Measurements from ENCODE around the gene C10orf90. TPM values are rescaled to one million over a fixed set of nuclear protein-coding genes. Genes with fewer than 3 reads are reported as not detected.

C10orf90 gene
- total RNA-seq, 2 experiments from 2014 or later: not detected

DNA sequence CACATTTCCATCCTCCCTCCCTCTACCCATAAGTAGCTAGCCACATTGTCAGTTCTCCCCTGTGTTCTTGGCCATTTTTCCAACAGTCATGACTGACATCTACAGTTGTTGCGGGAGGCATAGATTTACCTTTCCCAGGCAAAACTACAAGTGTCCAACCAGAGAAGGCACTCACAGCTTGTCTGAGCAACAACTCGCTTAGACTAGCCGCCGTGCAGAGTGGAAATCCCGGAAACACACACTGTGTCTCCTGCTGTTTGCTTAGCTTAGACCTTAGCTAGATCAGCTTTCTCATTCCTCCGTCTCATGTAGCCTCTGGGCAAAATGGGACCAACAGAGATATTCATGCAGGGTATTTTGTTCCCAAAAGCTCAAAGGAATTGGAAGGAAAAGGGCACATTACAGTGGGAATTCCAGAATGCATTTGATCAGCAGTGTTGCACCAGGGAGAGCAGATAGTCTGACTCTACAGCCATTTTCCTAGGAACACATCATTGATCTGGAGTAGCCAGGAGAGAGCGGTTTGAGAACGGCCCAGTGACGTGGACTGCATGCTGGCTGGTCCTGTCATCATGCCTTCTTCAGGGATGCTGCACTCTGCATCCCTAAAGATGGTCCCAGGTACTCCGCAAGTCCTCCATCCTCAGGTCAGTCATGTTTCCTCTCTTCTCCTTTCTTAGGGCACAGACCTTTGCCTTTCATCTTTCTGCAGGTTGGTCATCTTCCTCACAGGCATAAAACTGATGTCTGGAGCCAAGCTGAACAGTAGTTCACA, 89.4 kb downstream of the C10orf90 start:
- DNase-seq: no peak
- H3K27ac ChIP-seq (ENCODE audit: low read depth in 1 of 2, low read length in 2 of 2): no peak overlapping the region
- intact Hi-C loops (cut with DNase I, micrococcal nuclease): no loop called here
- peaks cover 0 to 7% of the 10 kb centered on the region in 2 experiments for H3K9me3 ChIP-seq (ENCODE audit: control insufficient read depth in 1 of 2, insufficient read depth in 1 of 2, low read length in 2 of 2)
- H3K4me3 Mint-ChIP-seq: no peak overlapping the region
- H3K27ac Mint-ChIP-seq: no peak overlapping the region
- ATAC-seq (ENCODE audit: poor library complexity): no peak
- no peaks in the 10 kb centered on the region for H3K9me3 Mint-ChIP-seq
- ChIA-PET POLR2A (no interaction called here), CTCF (no interaction called here)
- H3K4me1 Mint-ChIP-seq (ENCODE audit: low read depth): no peaks in the 10 kb centered on the region
- TF ChIP-seq, protein P1, sequence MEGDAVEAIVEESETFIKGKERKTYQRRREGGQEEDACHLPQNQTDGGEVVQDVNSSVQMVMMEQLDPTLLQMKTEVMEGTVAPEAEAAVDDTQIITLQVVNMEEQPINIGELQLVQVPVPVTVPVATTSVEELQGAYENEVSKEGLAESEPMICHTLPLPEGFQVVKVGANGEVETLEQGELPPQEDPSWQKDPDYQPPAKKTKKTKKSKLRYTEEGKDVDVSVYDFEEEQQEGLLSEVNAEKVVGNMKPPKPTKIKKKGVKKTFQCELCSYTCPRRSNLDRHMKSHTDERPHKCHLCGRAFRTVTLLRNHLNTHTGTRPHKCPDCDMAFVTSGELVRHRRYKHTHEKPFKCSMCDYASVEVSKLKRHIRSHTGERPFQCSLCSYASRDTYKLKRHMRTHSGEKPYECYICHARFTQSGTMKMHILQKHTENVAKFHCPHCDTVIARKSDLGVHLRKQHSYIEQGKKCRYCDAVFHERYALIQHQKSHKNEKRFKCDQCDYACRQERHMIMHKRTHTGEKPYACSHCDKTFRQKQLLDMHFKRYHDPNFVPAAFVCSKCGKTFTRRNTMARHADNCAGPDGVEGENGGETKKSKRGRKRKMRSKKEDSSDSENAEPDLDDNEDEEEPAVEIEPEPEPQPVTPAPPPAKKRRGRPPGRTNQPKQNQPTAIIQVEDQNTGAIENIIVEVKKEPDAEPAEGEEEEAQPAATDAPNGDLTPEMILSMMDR (IDR thresholded peaks at IDR 0.05): no peak
- no peaks in the 10 kb centered on the region for H3K27me3 ChIP-seq (ENCODE audit: control insufficient read depth in 1 of 2, insufficient read depth in 2 of 2, low read length in 2 of 2)
- H3K4me3 ChIP-seq (ENCODE audit: low read length): no peak overlapping the region
- no peaks in the 10 kb centered on the region for H3K4me1 ChIP-seq (ENCODE audit: insufficient read depth, low read length)
- H3K36me3 ChIP-seq (ENCODE audit: insufficient read depth, low read length): no peaks in the 10 kb centered on the region
- H3K36me3 Mint-ChIP-seq (ENCODE audit: low read depth): no peaks in the 10 kb centered on the region
- peaks cover 4% of the 10 kb centered on the region for H3K27me3 Mint-ChIP-seq

DNA sequence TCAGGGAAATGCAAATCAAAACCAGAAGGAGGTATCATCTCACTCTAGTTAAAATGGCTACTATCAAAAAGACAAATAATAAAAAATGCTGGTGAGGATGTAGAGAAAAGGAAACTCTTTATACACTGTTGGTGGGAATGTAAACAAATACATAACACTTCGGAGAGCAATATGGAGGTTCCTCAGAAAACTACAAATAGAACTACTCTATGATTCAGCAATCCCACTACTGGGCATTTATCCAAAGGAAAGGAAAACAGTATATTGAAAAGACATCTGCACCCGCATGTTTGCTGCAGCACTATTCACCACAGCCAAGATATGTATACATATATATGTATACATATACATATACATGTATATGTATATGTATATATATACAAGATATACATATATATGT, 94.2 kb downstream of the C10orf90 start:
- H3K27me3 Mint-ChIP-seq: no peaks in the 10 kb centered on the region
- no peak overlapping the region for H3K27ac Mint-ChIP-seq
- DNase-seq (no peak), ATAC-seq (ENCODE audit: poor library complexity) (no peak)
- peaks cover 0 to 13% of the 10 kb centered on the region in 2 experiments for H3K9me3 ChIP-seq (ENCODE audit: control insufficient read depth in 1 of 2, insufficient read depth in 1 of 2, low read length in 2 of 2)
- no peak overlapping the region for H3K4me3 Mint-ChIP-seq
- no peak overlapping the region for H3K4me3 ChIP-seq (ENCODE audit: low read length)
- no peak overlapping the region for H3K27ac ChIP-seq (ENCODE audit: low read depth in 1 of 2, low read length in 2 of 2)
- H3K4me1 ChIP-seq (ENCODE audit: insufficient read depth, low read length): no peaks in the 10 kb centered on the region
- ChIA-PET POLR2A (no interaction called here), CTCF (no interaction called here)
- TF ChIP-seq, protein P1 (IDR thresholded peaks at IDR 0.05): no peak
- intact Hi-C loops (cut with DNase I, micrococcal nuclease): no loop called here
- H3K4me1 Mint-ChIP-seq (ENCODE audit: low read depth): no peaks in the 10 kb centered on the region
- H3K36me3 Mint-ChIP-seq (ENCODE audit: low read depth): no peaks in the 10 kb centered on the region
- no peaks in the 10 kb centered on the region for H3K9me3 Mint-ChIP-seq
- H3K27me3 ChIP-seq (ENCODE audit: control insufficient read depth in 1 of 2, insufficient read depth in 2 of 2, low read length in 2 of 2): no peaks in the 10 kb centered on the region
- H3K36me3 ChIP-seq (ENCODE audit: insufficient read depth, low read length): no peaks in the 10 kb centered on the region

DNA sequence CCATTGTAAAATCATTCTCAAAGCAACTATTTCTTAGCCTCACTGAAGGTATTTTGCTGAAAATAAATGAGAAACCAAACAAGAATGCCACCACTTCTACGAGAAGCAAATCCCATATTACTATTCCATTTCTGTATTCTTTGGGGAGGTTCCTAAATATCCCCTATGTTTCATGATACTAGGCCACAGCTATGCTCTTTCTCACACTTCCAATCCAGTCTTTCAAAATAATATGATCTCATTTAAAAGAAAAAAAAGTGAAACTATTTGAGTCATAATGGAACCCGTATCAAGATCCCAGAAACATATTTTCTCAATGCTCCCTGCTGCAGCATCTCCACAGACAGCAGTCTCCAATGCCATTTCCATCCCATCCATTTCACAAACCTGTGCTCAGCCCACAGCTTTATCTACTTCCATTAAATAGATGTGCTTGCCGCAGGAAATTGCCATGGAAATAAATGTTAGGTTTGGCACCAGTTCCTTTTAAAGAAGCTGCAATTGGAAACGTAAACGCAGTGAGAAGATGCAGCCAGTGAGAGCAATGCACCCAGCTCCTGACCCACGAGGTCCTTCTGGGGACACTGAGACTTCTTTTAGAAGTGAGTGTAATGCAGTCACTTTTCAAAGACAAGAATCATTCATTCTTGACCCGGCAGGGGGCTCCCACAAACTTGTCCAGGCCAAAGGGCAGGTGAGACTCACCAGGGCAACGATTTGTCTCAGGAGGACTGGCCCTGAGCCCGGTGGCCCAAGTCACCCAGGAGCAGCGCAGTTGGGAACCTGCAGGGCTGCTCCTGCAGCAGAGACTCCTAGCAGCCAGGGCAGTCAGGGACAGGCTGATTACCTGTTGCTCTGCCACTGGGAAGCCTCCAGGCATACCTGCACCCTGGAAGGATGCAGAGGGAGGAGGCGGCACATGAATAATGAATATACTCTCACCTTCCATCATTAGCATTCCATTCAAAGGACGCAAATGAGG, 99.6 kb downstream of the C10orf90 start:
- no peak overlapping the region for H3K4me3 ChIP-seq (ENCODE audit: low read length)
- no peaks in the 10 kb centered on the region for H3K27me3 ChIP-seq (ENCODE audit: control insufficient read depth in 1 of 2, insufficient read depth in 2 of 2, low read length in 2 of 2)
- H3K27ac ChIP-seq (ENCODE audit: low read depth in 1 of 2, low read length in 2 of 2): no peak overlapping the region
- DNase-seq (no peak), ATAC-seq (ENCODE audit: poor library complexity) (no peak)
- TF ChIP-seq, protein P1 (IDR thresholded peaks at IDR 0.05): no peak
- Mint-ChIP-seq H3K27me3 (no peaks in the 10 kb centered on the region), H3K4me1 (ENCODE audit: low read depth) (no peaks in the 10 kb centered on the region), H3K4me3 (no peak overlapping the region), H3K36me3 (ENCODE audit: low read depth) (no peaks in the 10 kb centered on the region), H3K27ac (no peak overlapping the region), H3K9me3 (no peaks in the 10 kb centered on the region)
- no peaks in the 10 kb centered on the region for H3K36me3 ChIP-seq (ENCODE audit: insufficient read depth, low read length)
- no peaks in the 10 kb centered on the region for H3K4me1 ChIP-seq (ENCODE audit: insufficient read depth, low read length)
- ChIA-PET CTCF (no interaction called here), POLR2A (no interaction called here)
- intact Hi-C loops (cut with DNase I, micrococcal nuclease): no loop called here
- H3K9me3 ChIP-seq (ENCODE audit: control insufficient read depth in 1 of 2, insufficient read depth in 1 of 2, low read length in 2 of 2): peaks cover 0 to 24% of the 10 kb centered on the region in 2 experiments
